Keratinocyte (primary cell): ENCODE measurements around the gene CAND2.

Source experiments
- EZH2 ChIP-seq: IDR thresholded peaks from one replicate; pipeline ENCODE4 v1.6.1; 2012; ENCODE audit warnings: inconsistent platforms, mild to moderate bottlenecking, low read length, moderate library complexity
- TF ChIP-seq, protein P1 (sequence below), 3 experiments: IDR thresholded peaks in 1 of 3; conservative IDR thresholded peaks in 1 of 3; optimal IDR thresholded peaks in 1 of 3; 2 replicates in 2 of 3; 3 replicates in 1 of 3; pipeline versions ENCODE3 to v1.5.1; 2011; ENCODE audit warnings: low read length in 3 of 3, mild to moderate bottlenecking in 3 of 3, moderate library complexity in 2 of 3, control low read depth in 1 of 3, inconsistent platforms in 1 of 3; ENCODE audit not compliant: insufficient read depth in 2 of 3; ENCODE audit errors: extremely low read depth in 1 of 3

DNA sequence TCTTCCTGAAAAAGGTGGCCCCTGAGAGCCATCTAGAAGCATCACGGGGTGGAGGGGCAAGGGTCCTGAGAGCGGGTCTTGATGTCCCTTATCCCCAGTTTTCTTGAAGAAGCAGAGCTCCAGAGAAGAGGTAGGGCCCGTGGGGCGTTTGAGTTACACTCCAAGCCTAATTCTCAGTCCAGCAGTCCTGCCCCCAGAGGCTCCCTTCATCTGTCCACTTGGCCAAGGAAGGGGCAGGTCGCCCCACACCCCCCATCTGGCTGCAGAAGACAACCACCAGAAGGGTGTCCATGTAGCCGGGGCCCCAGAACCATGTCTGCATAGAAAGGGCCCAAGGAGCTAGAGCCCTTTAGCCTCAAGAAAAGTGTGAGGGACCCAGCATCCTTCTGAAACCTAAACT, 70.4 kb downstream of the CAND2 start:
- TF ChIP-seq, protein P1, sequence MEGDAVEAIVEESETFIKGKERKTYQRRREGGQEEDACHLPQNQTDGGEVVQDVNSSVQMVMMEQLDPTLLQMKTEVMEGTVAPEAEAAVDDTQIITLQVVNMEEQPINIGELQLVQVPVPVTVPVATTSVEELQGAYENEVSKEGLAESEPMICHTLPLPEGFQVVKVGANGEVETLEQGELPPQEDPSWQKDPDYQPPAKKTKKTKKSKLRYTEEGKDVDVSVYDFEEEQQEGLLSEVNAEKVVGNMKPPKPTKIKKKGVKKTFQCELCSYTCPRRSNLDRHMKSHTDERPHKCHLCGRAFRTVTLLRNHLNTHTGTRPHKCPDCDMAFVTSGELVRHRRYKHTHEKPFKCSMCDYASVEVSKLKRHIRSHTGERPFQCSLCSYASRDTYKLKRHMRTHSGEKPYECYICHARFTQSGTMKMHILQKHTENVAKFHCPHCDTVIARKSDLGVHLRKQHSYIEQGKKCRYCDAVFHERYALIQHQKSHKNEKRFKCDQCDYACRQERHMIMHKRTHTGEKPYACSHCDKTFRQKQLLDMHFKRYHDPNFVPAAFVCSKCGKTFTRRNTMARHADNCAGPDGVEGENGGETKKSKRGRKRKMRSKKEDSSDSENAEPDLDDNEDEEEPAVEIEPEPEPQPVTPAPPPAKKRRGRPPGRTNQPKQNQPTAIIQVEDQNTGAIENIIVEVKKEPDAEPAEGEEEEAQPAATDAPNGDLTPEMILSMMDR (optimal IDR thresholded peaks at IDR 0.05 in 1 of 3, IDR thresholded peaks at IDR 0.05 in 1 of 3, conservative IDR thresholded peaks at IDR 0.05 in 1 of 3; ENCODE audit: extremely low read depth in 1 of 3, insufficient read depth in 2 of 3, low read length in 3 of 3) = no peak
- no peak for TF ChIP-seq EZH2
